RCC 7860 (cell line): ENCODE measurements around the gene SPRED3.
"Not testable (repeated sequence)": the region's sequence is repeated elsewhere in the genome, so short reads cannot be mapped to it uniquely, and the experiment has no call there.

Experiments used
- DNase-seq: peaks from one replicate; pipeline ENCODE4 v3.0.0-alpha.2; 2015; ENCODE audit warnings: low spot score
- FAIRE-seq: peaks from 2 replicates; lab custom pipeline; 2012; peaks lifted over from hg19 to GRCh38; lab: Jason Lieb, UNC

The SPRED3 gene

GRCh38 chr19:38389101-38389925 is 816 bp downstream of the SPRED3 start:
- peak; percentile 40 for DNase-seq
- FAIRE-seq: no peak

- DNase-seq (no peak), FAIRE-seq (no peak)
These were observed 1.7 kb downstream of the SPRED3 start for GRCh38 chr19:38389957-38390924.

GRCh38 chr19:38391911-38392464 is 3.5 kb downstream of the SPRED3 start:
- DNase-seq: no peak
- no peak for FAIRE-seq

GRCh38 chr19:38392707-38393308 is 4.3 kb downstream of the SPRED3 start:
- peak; percentile 30 for DNase-seq
- no peak for FAIRE-seq

GRCh38 chr19:38394488-38394887 is 6.0 kb downstream of the SPRED3 start:
- no peak for DNase-seq
- FAIRE-seq: no peak

- FAIRE-seq (no peak), DNase-seq (no peak)
These were observed 7.1 kb downstream of the SPRED3 start for GRCh38 chr19:38395381-38396114.

- DNase-seq: no peak
- FAIRE-seq: no peak
These were observed 10.6 kb downstream of the SPRED3 start for GRCh38 chr19:38399081-38399480.

- FAIRE-seq (no peak), DNase-seq (no peak)
These were observed 11.0 kb downstream of the SPRED3 start for GRCh38 chr19:38399537-38399936.

GRCh38 chr19:38400361-38400760 is 11.9 kb downstream of the SPRED3 start:
- no peak for DNase-seq
- FAIRE-seq: no peak

GRCh38 chr19:38401148-38401547 is 12.7 kb downstream of the SPRED3 start:
- peak; percentile 21 for DNase-seq
- no peak for FAIRE-seq

- DNase-seq: no peak
- FAIRE-seq: no peak
These were observed 14.1 kb downstream of the SPRED3 start for GRCh38 chr19:38402623-38402966.

GRCh38 chr19:38402967-38403674 is 14.6 kb downstream of the SPRED3 start, which contains the start of gene FAM98C:
Gene FAM98C (plus strand): TSS chr19:38403093. CDS start chr19:38403154, 61 bp downstream.
- FAIRE-seq (no peak), DNase-seq (peak; percentile 83)

GRCh38 chr19:38404858-38405257 is 16.4 kb downstream of the SPRED3 start:
- FAIRE-seq: no peak
- no peak for DNase-seq

- no peak for FAIRE-seq
- no peak for DNase-seq
These were observed 16.8 kb downstream of the SPRED3 start for GRCh38 chr19:38405276-38405675.

- FAIRE-seq: no peak
- no peak for DNase-seq
These were observed 21.2 kb downstream of the SPRED3 start for GRCh38 chr19:38409631-38410133.

- not testable (repeated sequence) for FAIRE-seq, DNase-seq
These were observed 21.9 kb downstream of the SPRED3 start for GRCh38 chr19:38410407-38410806.

GRCh38 chr19:38411041-38411712 is 22.7 kb downstream of the SPRED3 start:
- FAIRE-seq: no peak
- DNase-seq: no peak

- not testable (repeated sequence) for FAIRE-seq, DNase-seq
These were observed 23.4 kb downstream of the SPRED3 start for GRCh38 chr19:38411898-38412297.

GRCh38 chr19:38412491-38412890 is 24.0 kb downstream of the SPRED3 start:
- FAIRE-seq: no peak

More at GRCh38 chr19:38412491-38412890, 24.0 kb downstream of the SPRED3 start:
- no peak for DNase-seq
